Stimulated activated CD4-positive, alpha-beta T cell treated with anti-CD3 and anti-CD28 coated beads, Interleukin-12 subunit alpha, Interleukin-12 subunit beta, amount 100 ng/mL, for 24 hours (primary cell): ENCODE results near the gene FAM32A.

ENCODE experiments used
- DNase-seq, 2 experiments: peaks; one replicate each; pipeline ENCODE4 v3.0.0-alpha.2; 2020; ENCODE audit warnings: low read depth in 2 of 2

FAM32A gene

GRCh38 chr19:16202320-16203255 lies 17.4 kb downstream of the FAM32A start:
- DNase-seq: no peak

- no peak for DNase-seq
Observed at GRCh38 chr19:16203256-16204004, 18.2 kb downstream of the FAM32A start.

GRCh38 chr19:16204005-16204294 lies 18.7 kb downstream of the FAM32A start:
- DNase-seq: no peak

GRCh38 chr19:16205205-16206045 lies 20.2 kb downstream of the FAM32A start:
- no peak for DNase-seq

- DNase-seq: no peak
Observed at GRCh38 chr19:16206046-16206605, 20.9 kb downstream of the FAM32A start.

GRCh38 chr19:16206637-16207036 lies 21.4 kb downstream of the FAM32A start:
- DNase-seq: no peak

- no peak for DNase-seq
Observed at GRCh38 chr19:16207063-16207462, 21.9 kb downstream of the FAM32A start.

- no peak for DNase-seq
Observed at GRCh38 chr19:16207490-16208025, 22.3 kb downstream of the FAM32A start.

GRCh38 chr19:16208064-16208759 lies 23.0 kb downstream of the FAM32A start:
- DNase-seq: peak in 1 of 2 experiments; percentile 15

- no peak for DNase-seq
Observed at GRCh38 chr19:16208847-16209665, 23.8 kb downstream of the FAM32A start.

GRCh38 chr19:16210168-16210567 lies 25.0 kb downstream of the FAM32A start:
- DNase-seq: no peak

GRCh38 chr19:16213076-16213475 lies 27.9 kb downstream of the FAM32A start:
- no peak for DNase-seq

GRCh38 chr19:16216744-16217670 lies 31.8 kb downstream of the FAM32A start:
- DNase-seq: no peak

- DNase-seq: no peak
Observed at GRCh38 chr19:16217716-16218451, 32.7 kb downstream of the FAM32A start.

- no peak for DNase-seq
Observed at GRCh38 chr19:16218851-16219250, 33.6 kb downstream of the FAM32A start.

GRCh38 chr19:16222806-16223205 lies 37.6 kb downstream of the FAM32A start:
- DNase-seq: no peak

- no peak for DNase-seq
Observed at GRCh38 chr19:16223746-16224145, 38.5 kb downstream of the FAM32A start.
